ENCODE results near the gene EHMT1.

The EHMT1 gene

DNA sequence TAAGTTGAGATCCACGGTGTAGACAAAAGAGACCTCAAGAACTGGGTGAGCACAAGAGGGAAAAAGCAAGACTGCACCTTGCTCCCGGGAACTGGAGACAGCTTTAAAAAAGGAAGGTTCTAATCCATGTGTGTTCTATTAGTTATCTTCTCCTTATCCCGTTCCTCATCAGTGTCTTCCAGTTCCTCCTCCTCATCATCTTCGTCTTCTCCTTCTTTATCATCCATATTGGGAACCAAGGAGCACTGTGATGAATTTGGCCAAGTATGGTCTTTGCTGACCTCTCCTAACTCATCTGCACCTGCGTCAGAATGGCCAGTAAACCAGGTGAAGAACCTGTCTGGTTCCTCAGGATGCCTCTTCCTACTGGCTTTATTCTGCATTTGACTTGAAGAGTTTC lies 22.1 kb downstream of the EHMT1 start:
- DNase-seq (ENCODE audit: low spot score), result no peak
- TF ChIP-seq, protein P1, sequence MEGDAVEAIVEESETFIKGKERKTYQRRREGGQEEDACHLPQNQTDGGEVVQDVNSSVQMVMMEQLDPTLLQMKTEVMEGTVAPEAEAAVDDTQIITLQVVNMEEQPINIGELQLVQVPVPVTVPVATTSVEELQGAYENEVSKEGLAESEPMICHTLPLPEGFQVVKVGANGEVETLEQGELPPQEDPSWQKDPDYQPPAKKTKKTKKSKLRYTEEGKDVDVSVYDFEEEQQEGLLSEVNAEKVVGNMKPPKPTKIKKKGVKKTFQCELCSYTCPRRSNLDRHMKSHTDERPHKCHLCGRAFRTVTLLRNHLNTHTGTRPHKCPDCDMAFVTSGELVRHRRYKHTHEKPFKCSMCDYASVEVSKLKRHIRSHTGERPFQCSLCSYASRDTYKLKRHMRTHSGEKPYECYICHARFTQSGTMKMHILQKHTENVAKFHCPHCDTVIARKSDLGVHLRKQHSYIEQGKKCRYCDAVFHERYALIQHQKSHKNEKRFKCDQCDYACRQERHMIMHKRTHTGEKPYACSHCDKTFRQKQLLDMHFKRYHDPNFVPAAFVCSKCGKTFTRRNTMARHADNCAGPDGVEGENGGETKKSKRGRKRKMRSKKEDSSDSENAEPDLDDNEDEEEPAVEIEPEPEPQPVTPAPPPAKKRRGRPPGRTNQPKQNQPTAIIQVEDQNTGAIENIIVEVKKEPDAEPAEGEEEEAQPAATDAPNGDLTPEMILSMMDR (IDR thresholded peaks at IDR 0.05; ENCODE audit: extremely low read depth, missing control alignments), result no peak

DNA sequence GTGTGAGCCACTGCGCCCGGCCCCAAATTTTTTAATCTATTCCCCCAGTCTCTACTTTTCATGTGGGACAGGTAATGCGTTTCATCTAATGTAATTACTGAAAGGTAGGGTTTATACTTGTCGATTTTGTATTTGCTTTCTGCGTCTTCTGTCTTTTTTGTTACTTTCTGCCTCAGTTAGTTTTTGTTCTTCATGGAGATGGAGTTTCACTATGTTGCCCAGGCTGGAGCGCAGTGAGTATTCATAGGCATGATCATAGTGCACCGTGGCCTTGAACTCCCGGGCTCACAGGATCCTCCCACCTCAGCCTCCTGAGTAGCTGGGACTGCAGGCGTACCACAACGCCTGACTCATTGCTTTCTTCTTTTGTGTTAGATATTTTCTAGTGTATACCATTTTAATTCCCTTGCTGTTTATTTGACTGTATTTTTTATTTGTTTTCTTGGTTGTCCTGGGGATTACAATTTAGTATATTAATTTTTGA lies 23.4 kb downstream of the EHMT1 start:
- no peak for DNase-seq (ENCODE audit: low spot score)
- TF ChIP-seq, protein P1 (IDR thresholded peaks at IDR 0.05; ENCODE audit: extremely low read depth, missing control alignments), result no peak

- TF ChIP-seq, protein P1 (IDR thresholded peaks at IDR 0.05; ENCODE audit: extremely low read depth, missing control alignments), result no peak
- DNase-seq (ENCODE audit: low spot score), result no peak
Observed at GRCh38 chr9:137642892-137643291, 24.1 kb downstream of the EHMT1 start.

DNA sequence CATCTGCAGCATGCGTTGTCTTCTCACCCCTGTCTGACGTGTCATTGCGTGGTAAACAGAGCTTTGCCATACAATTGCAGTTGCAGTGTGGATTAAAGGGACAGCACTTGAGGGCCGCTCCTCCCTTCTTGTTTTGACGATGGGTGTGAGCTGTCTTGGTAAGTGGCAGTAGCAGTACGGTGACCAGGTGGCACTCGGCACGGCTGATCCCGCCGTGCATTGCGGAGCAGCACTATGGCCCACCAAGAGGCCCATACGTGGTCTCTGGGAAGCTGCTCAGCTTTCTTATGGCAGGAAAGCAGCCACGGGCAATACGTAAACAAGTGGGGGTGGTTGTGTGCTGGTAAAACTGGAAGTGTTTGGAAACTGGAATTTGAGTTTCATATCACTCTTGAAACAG lies 25.1 kb downstream of the EHMT1 start:
- TF ChIP-seq, protein P1 (IDR thresholded peaks at IDR 0.05; ENCODE audit: extremely low read depth, missing control alignments), result no peak
- DNase-seq (ENCODE audit: low spot score), result no peak

DNA sequence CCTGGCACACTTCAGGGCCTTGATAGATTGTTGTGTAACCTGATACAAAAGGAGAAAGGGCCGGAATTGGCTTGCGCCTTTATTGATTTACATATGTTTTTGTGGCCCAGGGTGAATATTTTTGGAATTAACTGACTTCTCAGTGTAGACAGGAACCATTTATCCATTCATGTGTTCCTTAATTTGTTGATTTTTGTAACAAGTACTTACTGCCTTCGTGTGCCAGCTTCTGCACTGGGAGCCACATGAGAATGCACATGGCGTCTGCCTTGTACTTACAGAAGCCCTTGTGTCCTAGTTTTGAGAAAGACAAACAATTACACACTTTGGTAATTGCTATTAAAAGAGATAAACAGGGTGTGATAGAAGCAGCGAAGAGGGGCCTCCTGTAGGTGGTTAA lies 26.4 kb downstream of the EHMT1 start:
- TF ChIP-seq, protein P1 (IDR thresholded peaks at IDR 0.05; ENCODE audit: extremely low read depth, missing control alignments), result no peak
- DNase-seq (ENCODE audit: low spot score), result no peak

- no peak for DNase-seq (ENCODE audit: low spot score)
- TF ChIP-seq, protein P1 (IDR thresholded peaks at IDR 0.05; ENCODE audit: extremely low read depth, missing control alignments), result no peak
Observed at GRCh38 chr9:137646341-137646740, 27.5 kb downstream of the EHMT1 start.

DNA sequence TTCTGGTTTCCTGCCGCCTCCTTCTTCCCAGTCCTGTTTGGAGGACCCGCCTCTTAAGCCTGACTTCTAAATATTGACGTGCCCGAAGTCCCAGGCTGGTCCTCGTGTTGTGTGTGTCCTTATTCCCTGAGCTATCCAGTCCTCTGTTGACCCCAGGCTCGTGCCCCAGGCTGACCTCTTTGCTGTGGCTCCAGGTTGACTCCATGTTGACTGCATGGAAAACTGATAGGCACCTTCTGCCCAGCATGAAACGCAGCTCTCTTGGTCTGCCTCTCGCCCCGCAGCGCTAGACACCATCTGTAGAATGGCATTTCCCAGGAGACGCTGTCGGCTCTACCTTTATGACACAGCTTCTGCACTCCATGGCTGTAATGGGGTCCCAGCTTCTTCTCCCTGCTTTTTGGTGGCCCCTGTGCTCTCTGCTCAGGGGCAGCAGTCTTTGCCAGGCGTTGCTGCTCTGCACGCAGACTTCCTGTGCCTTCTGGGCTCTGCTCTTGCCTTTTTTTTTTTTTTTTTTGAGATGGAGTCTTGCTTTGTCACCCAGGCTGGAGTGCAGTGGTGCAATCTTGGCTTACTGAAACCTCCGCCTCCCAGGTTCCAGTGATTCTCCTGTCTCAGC lies 28.4 kb downstream of the EHMT1 start:
- DNase-seq (ENCODE audit: low spot score), result no peak
- TF ChIP-seq, protein P1 (IDR thresholded peaks at IDR 0.05; ENCODE audit: extremely low read depth, missing control alignments), result no peak
